MM.1S (cell line): ENCODE measurements around the gene HELZ.

Experiments used
- DNase-seq: peaks from one replicate; pipeline ENCODE4 v3.0.0-alpha.2; 2015
- H2AFZ ChIP-seq: fragments of 300-600 bp; sonication (generic); 2 replicates; pipeline ENCODE4 v1.6.0; 2016; ENCODE audit warnings: antibody characterized with exemption, low read length
- H3F3A ChIP-seq: fragments of 300-600 bp; sonication (generic); 2 replicates; pipeline ENCODE4 v1.6.1; 2016; ENCODE audit warnings: mild to moderate bottlenecking, antibody characterized with exemption, low read length, moderate library complexity, mixed read lengths; ENCODE audit not compliant: insufficient read depth
- H3K27ac ChIP-seq: fragments of 300-600 bp; sonication (generic); 2 replicates; pipeline ENCODE4 v1.5.1; 2016; ENCODE audit warnings: mild to moderate bottlenecking, low read length
- H3K27me3 ChIP-seq: fragments of 300-600 bp; sonication (generic); replicated peaks from 2 replicates; pipeline ENCODE4 v1.6.0; 2016; ENCODE audit warnings: low read length; ENCODE audit not compliant: insufficient read depth
- H3K36me3 ChIP-seq: fragments of 300-600 bp; sonication (generic); replicated peaks from 2 replicates; pipeline ENCODE4 v1.6.1; 2016; ENCODE audit warnings: mild to moderate bottlenecking, low read length, mixed read lengths; ENCODE audit not compliant: insufficient read depth
- H3K4me1 ChIP-seq: fragments of 300-600 bp; sonication (generic); 2 replicates; pipeline ENCODE4 v1.6.1; 2016; ENCODE audit warnings: low read length, mixed read lengths
- H3K4me2 ChIP-seq: fragments of 300-600 bp; sonication (generic); 2 replicates; pipeline ENCODE4 v1.6.0; 2016; ENCODE audit warnings: low read depth, low read length
- H3K4me3 ChIP-seq: fragments of 300-600 bp; sonication (generic); 2 replicates; pipeline ENCODE4 v1.5.1; 2016; ENCODE audit warnings: low read length, mixed read lengths
- H3K79me2 ChIP-seq: fragments of 300-600 bp; sonication (generic); 2 replicates; pipeline ENCODE4 v1.6.1; 2016; ENCODE audit warnings: mixed run types, low read length, mixed read lengths
- H3K9ac ChIP-seq: fragments of 300-600 bp; sonication (generic); 2 replicates; pipeline ENCODE4 v1.6.1; 2016; ENCODE audit warnings: low read length, mixed read lengths
- H3K9me2 ChIP-seq: fragments of 300-600 bp; sonication (generic); replicated peaks from 2 replicates; pipeline ENCODE4 v1.6.1; 2016; ENCODE audit warnings: mild to moderate bottlenecking, low read length, mixed read lengths; ENCODE audit not compliant: insufficient read depth
- H3K9me3 ChIP-seq: fragments of 300-600 bp; sonication (generic); replicated peaks from 2 replicates; pipeline ENCODE4 v1.6.1; 2016; ENCODE audit warnings: mild to moderate bottlenecking, low read length, mixed read lengths; ENCODE audit not compliant: insufficient read depth
- H4K20me1 ChIP-seq: fragments of 300-600 bp; sonication (generic); 2 replicates; pipeline ENCODE4 v1.6.1; 2016; ENCODE audit warnings: mild to moderate bottlenecking, low read length, moderate library complexity, mixed read lengths; ENCODE audit not compliant: insufficient read depth
- EZH2 ChIP-seq: fragments of 300-600 bp; sonication (generic); optimal IDR thresholded peaks from 2 replicates; pipeline ENCODE3; 2017; ENCODE audit warnings: low read depth, mild to moderate bottlenecking, antibody characterized with exemption, low read length, mixed read lengths
- EZH2phosphoT487 ChIP-seq: fragments of 300-600 bp; sonication (generic); IDR thresholded peaks from 2 replicates; pipeline ENCODE4 v1.6.1; 2018; ENCODE audit warnings: antibody characterized with exemption, low read length
- TF ChIP-seq, protein P1 (sequence below): fragments of 300-600 bp; sonication (generic); IDR thresholded peaks from 2 replicates; pipeline ENCODE4 v1.5.1; 2016; ENCODE audit warnings: antibody characterized with exemption, low read length, mixed read lengths

The HELZ gene

GRCh38 chr17:67044940-67045339 lies 200.1 kb downstream of the HELZ start:
- Histone ChIP-seq H3K4me2 (no peak overlapping the region), H4K20me1 (no peaks in the 10 kb centered on the region), H2AFZ (no peak overlapping the region), H3K36me3 (no peaks in the 10 kb centered on the region), H3K27ac (no peak overlapping the region), H3K9ac (no peak overlapping the region), H3K9me2 (no peaks in the 10 kb centered on the region), H3K79me2 (no peaks in the 10 kb centered on the region), H3K4me1 (no peaks in the 10 kb centered on the region), H3K27me3 (no peaks in the 10 kb centered on the region), H3K4me3 (no peak overlapping the region), H3K9me3 (no peaks in the 10 kb centered on the region), H3F3A (no peaks in the 10 kb centered on the region)
- DNase-seq: no peak
- no peak for TF ChIP-seq EZH2phosphoT487

DNA sequence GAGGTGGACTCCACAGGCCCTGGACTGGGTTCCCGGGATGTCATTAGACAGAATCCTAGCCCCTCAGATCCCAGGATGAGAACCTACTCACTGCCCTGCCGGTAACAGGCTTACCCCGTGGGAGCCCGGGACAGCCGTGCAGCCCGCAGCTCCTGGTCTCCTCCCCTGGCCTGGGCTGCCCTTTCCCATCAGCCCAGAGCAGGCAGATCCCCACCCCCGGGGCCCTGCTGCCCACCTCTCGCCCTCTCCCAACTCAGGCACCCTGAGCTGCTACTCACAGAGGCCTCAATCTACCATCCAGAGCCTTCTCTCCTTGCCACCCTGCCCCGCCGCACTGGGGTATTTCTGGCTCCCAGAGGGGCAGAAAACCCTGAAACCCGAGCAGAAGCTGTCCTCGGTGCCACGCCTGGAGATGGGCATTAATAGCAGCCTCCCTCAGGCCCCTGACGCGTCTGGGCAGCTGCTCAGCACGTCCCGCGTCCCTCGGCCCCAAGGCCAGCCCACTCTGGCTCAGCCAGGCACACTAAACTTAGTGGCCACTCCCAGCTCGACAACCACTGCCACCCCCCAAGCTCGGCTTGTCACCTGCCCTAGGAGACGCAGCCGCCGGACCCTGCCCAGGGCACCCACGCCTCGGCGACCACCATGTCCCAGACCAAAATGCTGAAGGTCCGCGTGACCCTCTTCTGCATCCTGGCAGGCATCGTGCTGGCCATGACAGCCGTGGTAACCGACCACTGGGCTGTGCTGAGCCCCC lies 200.8 kb downstream of the HELZ start, which contains the start of gene CACNG1:
CACNG1 (plus strand) TSS at position 539 of the 757 bp plus-strand sequence; CDS start at position 646, 107 bp downstream.
- Histone ChIP-seq H3K9me3 (no peaks in the 10 kb centered on the region), H3K36me3 (no peaks in the 10 kb centered on the region), H3K27me3 (no peaks in the 10 kb centered on the region), H3K9me2 (no peaks in the 10 kb centered on the region), H3K4me2 (no peak within 1 kb of the TSS), H2AFZ (no peak within 1 kb of the TSS), H3K4me1 (no peaks in the 10 kb centered on the region), H4K20me1 (no peaks in the 10 kb centered on the region), H3K27ac (no peak within 1 kb of the TSS), H3K79me2 (no peaks in the 10 kb centered on the region), H3K4me3 (no peak within 1 kb of the TSS), H3F3A (no peaks in the 10 kb centered on the region), H3K9ac (no peak within 1 kb of the TSS)
- no peak for DNase-seq
- TF ChIP-seq, protein P1, sequence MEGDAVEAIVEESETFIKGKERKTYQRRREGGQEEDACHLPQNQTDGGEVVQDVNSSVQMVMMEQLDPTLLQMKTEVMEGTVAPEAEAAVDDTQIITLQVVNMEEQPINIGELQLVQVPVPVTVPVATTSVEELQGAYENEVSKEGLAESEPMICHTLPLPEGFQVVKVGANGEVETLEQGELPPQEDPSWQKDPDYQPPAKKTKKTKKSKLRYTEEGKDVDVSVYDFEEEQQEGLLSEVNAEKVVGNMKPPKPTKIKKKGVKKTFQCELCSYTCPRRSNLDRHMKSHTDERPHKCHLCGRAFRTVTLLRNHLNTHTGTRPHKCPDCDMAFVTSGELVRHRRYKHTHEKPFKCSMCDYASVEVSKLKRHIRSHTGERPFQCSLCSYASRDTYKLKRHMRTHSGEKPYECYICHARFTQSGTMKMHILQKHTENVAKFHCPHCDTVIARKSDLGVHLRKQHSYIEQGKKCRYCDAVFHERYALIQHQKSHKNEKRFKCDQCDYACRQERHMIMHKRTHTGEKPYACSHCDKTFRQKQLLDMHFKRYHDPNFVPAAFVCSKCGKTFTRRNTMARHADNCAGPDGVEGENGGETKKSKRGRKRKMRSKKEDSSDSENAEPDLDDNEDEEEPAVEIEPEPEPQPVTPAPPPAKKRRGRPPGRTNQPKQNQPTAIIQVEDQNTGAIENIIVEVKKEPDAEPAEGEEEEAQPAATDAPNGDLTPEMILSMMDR: no peak
- TF ChIP-seq EZH2: no peak
- TF ChIP-seq EZH2phosphoT487: no peak

DNA sequence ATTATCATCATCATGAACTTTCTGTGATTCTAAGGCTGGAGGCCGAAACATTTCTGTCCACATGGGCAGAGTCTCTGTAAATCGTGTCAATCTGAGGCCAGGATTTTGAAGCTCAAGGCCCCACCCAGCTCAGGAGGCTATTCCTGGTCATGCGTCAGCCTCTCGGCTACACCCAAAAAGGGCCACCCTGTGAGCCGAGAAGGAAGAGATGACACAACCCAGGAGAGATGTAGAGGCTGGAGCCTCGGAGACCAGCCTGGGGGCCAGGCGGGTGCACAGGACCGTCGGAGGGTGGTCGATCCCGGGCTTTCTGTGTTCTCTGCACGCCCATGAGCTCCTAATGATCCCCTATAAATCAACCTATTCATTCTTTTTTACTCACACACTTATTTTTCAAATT lies 201.7 kb downstream of the HELZ start:
- H3F3A ChIP-seq: no peaks in the 10 kb centered on the region
- no peak overlapping the region for H2AFZ ChIP-seq
- no peaks in the 10 kb centered on the region for H3K36me3 ChIP-seq
- no peak overlapping the region for H3K4me2 ChIP-seq
- H3K9me3 ChIP-seq: no peaks in the 10 kb centered on the region
- H3K27ac ChIP-seq: no peak overlapping the region
- DNase-seq: no peak
- no peak overlapping the region for H3K4me3 ChIP-seq
- no peak for TF ChIP-seq EZH2phosphoT487
- TF ChIP-seq, protein P1: no peak
- TF ChIP-seq EZH2: no peak
- H3K9ac ChIP-seq: no peak overlapping the region
- no peaks in the 10 kb centered on the region for H3K9me2 ChIP-seq
- H3K27me3 ChIP-seq: no peaks in the 10 kb centered on the region
- no peaks in the 10 kb centered on the region for H4K20me1 ChIP-seq
- H3K4me1 ChIP-seq: no peaks in the 10 kb centered on the region
- H3K79me2 ChIP-seq: no peaks in the 10 kb centered on the region
